GM12872 (cell line): ENCODE data around the gene ADRB1.

Experiments used
- CTCF ChIP-seq: IDR thresholded peaks from 3 replicates; pipeline ENCODE4 v1.5.1; 2011; ENCODE audit warnings: low read depth, mild to moderate bottlenecking, low read length, moderate library complexity; ENCODE audit not compliant: insufficient read depth

The ADRB1 gene

DNA sequence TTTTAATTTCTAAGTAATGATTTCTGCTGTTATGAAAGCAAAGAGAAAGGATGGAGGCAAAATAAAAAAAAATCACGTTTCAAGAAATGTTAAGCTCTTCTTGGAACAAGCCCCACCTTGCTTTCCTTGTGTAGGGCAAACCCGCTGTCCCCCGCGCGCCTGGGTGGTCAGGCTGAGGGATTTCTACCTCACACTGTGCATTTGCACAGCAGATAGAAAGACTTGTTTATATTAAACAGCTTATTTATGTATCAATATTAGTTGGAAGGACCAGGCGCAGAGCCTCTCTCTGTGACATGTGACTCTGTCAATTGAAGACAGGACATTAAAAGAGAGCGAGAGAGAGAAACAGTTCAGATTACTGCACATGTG lies 2.4 kb downstream of the ADRB1 start:
- no peak for TF ChIP-seq CTCF

DNA sequence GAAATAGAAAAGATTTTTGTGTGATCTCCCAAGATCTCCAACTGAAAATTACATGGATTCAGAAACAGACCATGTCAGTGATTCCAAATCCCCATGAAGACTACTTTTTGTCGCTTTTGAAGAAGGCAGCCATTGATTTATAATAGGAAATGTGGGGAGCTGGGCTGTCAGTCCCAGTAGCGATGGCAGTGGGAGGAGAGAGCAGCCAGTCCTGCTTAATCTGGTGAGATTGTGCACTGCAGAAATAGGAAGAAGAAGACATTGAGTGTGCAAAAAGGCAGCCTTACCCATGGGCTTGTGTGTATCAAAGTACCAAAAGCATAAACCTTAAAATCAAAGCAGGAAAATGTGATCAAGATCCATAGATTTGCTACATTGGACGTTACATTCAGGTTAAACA lies 4.8 kb downstream of the ADRB1 start:
- no peak for TF ChIP-seq CTCF

DNA sequence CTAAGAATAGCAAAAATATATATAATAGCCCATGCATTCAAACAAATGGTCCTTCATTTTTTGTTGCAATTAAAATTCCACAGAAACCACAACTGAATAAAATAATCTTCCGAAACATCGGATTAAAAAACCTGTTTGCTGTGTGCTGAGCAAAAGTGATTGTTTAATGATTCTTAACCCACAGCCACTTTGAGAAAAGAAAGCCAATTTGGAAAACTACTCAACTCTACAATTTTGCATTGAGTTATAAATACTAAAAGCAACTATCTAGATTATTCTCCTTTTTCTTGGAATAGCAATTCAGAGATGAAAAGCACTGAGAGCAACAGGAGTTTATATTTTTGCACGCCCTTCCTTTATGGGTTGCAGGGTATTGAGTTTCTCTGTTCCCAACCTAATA lies 8.0 kb downstream of the ADRB1 start:
- TF ChIP-seq CTCF: no peak

DNA sequence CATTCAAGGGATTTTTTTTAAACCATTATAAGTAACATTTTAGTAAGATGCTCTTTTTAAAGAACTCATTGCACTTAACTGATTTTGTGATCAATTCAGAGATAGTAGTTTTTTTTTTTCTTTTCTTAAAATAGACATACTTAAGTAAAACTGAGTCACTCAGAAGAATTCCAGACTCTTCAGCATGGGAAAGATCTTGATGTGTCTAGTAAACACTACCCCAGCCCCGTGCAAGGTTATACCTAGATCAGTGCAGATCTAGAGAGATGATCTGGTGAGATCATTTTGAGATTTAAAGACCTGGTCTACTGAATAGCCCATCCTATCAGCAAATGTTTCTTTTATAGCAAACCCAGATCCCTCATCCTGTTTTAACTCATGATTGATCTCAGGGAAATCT lies 8.6 kb downstream of the ADRB1 start:
- no peak for TF ChIP-seq CTCF

GRCh38 chr10:114053946-114054345 lies 10.3 kb downstream of the ADRB1 start:
- no peak for TF ChIP-seq CTCF

GRCh38 chr10:114057855-114058254 lies 14.2 kb downstream of the ADRB1 start:
- no peak for TF ChIP-seq CTCF

- no peak for TF ChIP-seq CTCF
These were observed 14.6 kb downstream of the ADRB1 start for GRCh38 chr10:114058297-114058696.

GRCh38 chr10:114059561-114059960 lies 15.9 kb downstream of the ADRB1 start:
- no peak for TF ChIP-seq CTCF
